ENCODE results near the gene SLC6A19.

DNA sequence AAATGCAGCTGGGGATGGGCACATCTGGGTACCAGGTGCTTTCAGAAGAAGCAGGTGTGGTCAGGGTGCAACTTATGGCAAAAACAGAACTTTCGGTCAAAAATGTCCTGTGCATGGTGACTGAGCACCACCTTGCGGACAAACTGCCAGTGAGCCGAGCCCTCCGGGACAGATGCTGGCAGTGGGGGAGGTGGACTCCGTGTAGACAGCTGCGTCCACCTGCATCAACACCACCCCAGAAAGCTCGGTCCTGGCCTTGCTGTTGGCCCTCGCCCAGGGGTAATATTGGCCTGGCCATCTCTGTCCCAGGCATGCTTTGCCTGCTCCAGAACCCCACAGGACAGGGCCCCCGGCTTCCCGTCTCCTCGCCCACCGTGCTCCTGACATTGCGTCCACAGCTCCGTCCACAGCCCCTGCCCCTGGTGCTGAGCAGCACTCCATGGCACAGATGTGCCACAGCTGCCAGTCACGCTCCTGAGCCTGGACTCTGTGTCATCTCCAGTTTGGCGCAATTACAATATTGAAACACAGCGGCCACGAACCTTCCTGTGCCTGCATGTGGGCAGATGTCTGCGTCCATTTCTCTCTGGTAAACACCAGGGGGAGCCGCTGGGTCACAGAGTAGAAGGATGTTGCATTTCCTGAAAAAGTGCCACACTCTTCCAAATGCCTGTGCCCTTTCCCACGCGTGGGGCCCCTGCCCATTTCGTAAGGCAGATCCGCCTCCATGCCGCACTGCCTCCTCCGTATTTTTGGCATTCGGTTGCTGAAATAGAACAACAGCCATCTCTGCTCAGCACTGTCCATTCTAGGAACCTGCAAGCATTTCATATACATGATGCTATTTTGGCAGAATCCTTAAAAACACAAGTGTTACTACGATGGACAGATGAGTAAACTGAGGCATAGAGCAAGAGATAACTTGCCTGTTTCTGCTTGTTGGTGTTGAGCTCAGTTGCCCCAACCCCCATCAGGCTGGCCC is 33.4 kb upstream of the SLC6A19 start:
- TF ChIP-seq POLR2AphosphoS5 (IDR thresholded peaks at IDR 0.05): no peak
- TF ChIP-seq CTCF (IDR thresholded peaks at IDR 0.05): peak; percentile 66 to 77 (median 69)
- TF ChIP-seq POLR2A (IDR thresholded peaks at IDR 0.05): no peak
